Osteoblast (primary cell): ENCODE data around the gene RASAL3. TPM values are rescaled to one million over a fixed set of nuclear protein-coding genes. Genes with fewer than 3 reads are reported as not detected.

ENCODE experiments used
- DNase-seq: peaks from one replicate; pipeline ENCODE4 v3.0.0; 2011; ENCODE audit warnings: low spot score, mixed read lengths; ENCODE audit not compliant: insufficient read length; ENCODE audit errors: missing footprints
- H2AFZ ChIP-seq: 2 replicates; pipeline ENCODE4 v1.6.0; 2011; ENCODE audit warnings: mild to moderate bottlenecking, low read length
- H3K27ac ChIP-seq: 2 replicates; pipeline ENCODE4 v1.5.1; 2011; ENCODE audit warnings: mild to moderate bottlenecking, low read depth, low read length, moderate library complexity
- H3K27me3 ChIP-seq: 2 replicates; pipeline ENCODE4 v1.6.0; 2012; ENCODE audit warnings: mild to moderate bottlenecking, control low read depth, inconsistent platforms, low read length, moderate library complexity; ENCODE audit not compliant: insufficient read depth
- H3K36me3 ChIP-seq: 2 replicates; pipeline ENCODE4 v1.5.1; 2011; ENCODE audit warnings: mild to moderate bottlenecking, low read length, control low read depth, moderate library complexity; ENCODE audit not compliant: insufficient read depth
- H3K4me1 ChIP-seq: 2 replicates; pipeline ENCODE4 v1.5.1; 2011; ENCODE audit warnings: mild to moderate bottlenecking, low read length, control low read depth, moderate library complexity; ENCODE audit not compliant: insufficient read depth
- H3K4me2 ChIP-seq: 2 replicates; pipeline ENCODE4 v1.6.0; 2011; ENCODE audit warnings: mild to moderate bottlenecking, low read length; ENCODE audit not compliant: insufficient read depth
- H3K4me3 ChIP-seq: fragments of 200-600 bp; sonication (generic); 3 replicates; pipeline ENCODE4 v1.5.1; 2012; ENCODE audit warnings: mild to moderate bottlenecking, low read length, inconsistent platforms; ENCODE audit not compliant: insufficient read depth
- H3K79me2 ChIP-seq: 2 replicates; pipeline ENCODE4 v1.6.0; 2012; ENCODE audit warnings: mild to moderate bottlenecking, low read length, control low read depth, inconsistent platforms; ENCODE audit not compliant: insufficient read depth
- H3K9me3 ChIP-seq: 2 replicates; pipeline ENCODE4 v1.5.1; 2011; ENCODE audit warnings: low read depth, low read length, control low read depth
- H4K20me1 ChIP-seq: 2 replicates; pipeline ENCODE4 v1.6.0; 2012; ENCODE audit warnings: mild to moderate bottlenecking, low read length, control low read depth; ENCODE audit not compliant: insufficient read depth
- CTCF ChIP-seq: IDR thresholded peaks from 2 replicates; pipeline ENCODE4 v1.5.1; 2011; ENCODE audit warnings: mild to moderate bottlenecking, low read depth, low read length, moderate library complexity; ENCODE audit errors: extremely low read depth
- total RNA-seq: library from RNA; depleted of rRNA; stranded (reverse); fragments of >200 nt; gene quantifications from 2 replicates; pipeline ENCODE4 v1.2.3, GENCODE V29; 2012

The RASAL3 gene
- total RNA-seq, 1 donor: under 0.01 TPM

GRCh38 chr19:15428956-15429824 is 35.2 kb downstream of the RASAL3 start:
- Histone ChIP-seq H3K9me3 (no peaks in the 10 kb centered on the region), H3K36me3 (peaks cover 19% of the 10 kb centered on the region), H3K27ac (no peak overlapping the region), H3K79me2 (peaks cover 54% of the 10 kb centered on the region), H3K27me3 (no peaks in the 10 kb centered on the region), H3K4me3 (no peak overlapping the region), H4K20me1 (peaks cover 22% of the 10 kb centered on the region), H3K4me2 (no peak overlapping the region), H3K4me1 (peaks cover 18% of the 10 kb centered on the region), H2AFZ (no peak overlapping the region)
- DNase-seq: peak; percentile 82
- TF ChIP-seq CTCF: no peak

GRCh38 chr19:15427991-15428471 is 36.3 kb downstream of the RASAL3 start:
- no peak for TF ChIP-seq CTCF
- Histone ChIP-seq H4K20me1 (peaks cover 25% of the 10 kb centered on the region), H3K27me3 (no peaks in the 10 kb centered on the region), H3K9me3 (no peaks in the 10 kb centered on the region), H3K4me3 (no peak overlapping the region), H3K27ac (no peak overlapping the region), H3K36me3 (peaks cover 30% of the 10 kb centered on the region), H2AFZ (no peak overlapping the region), H3K4me1 (peaks cover 15% of the 10 kb centered on the region), H3K79me2 (peaks cover 54% of the 10 kb centered on the region), H3K4me2 (no peak overlapping the region)
- peak; percentile 72 for DNase-seq

- H3K27ac ChIP-seq: no peak overlapping the region
- peaks cover 15% of the 10 kb centered on the region for H3K4me1 ChIP-seq
- no peaks in the 10 kb centered on the region for H3K27me3 ChIP-seq
- no peak overlapping the region for H3K4me3 ChIP-seq
- no peak overlapping the region for H2AFZ ChIP-seq
- H3K79me2 ChIP-seq: peaks cover 54% of the 10 kb centered on the region
- H3K4me2 ChIP-seq: no peak overlapping the region
- H4K20me1 ChIP-seq: peaks cover 25% of the 10 kb centered on the region
- TF ChIP-seq CTCF: no peak
- no peaks in the 10 kb centered on the region for H3K9me3 ChIP-seq
- H3K36me3 ChIP-seq: peaks cover 37% of the 10 kb centered on the region
- DNase-seq: peak; percentile 80
Measured at GRCh38 chr19:15427350-15427700, 37.0 kb downstream of the RASAL3 start.
